ENCODE data around the gene ZNF605. TPM values are rescaled to one million over a fixed set of nuclear protein-coding genes. Genes with fewer than 3 reads are reported as not detected.
A peak's percentile ranks its signal among the peaks of the same experiment; 100 is the strongest.
"Not testable (repeated sequence)": the region's sequence is repeated elsewhere in the genome, so short reads cannot be mapped to it uniquely, and the experiment has no call there.

ZNF605 gene
- total RNA-seq, 1 donor: 14.2 TPM

GRCh38 chr12:132967736-132968135 lies 11.6 kb upstream of the ZNF605 start:
- TF ChIP-seq CTCF (IDR thresholded peaks at IDR 0.05; ENCODE audit: insufficient read depth, low read depth, low read length): no peak
- no peak overlapping the region for H3K4me3 ChIP-seq (ENCODE audit: low read depth, low read length)
- no peak for DNase-seq (ENCODE audit: low read depth)

- H3K4me3 ChIP-seq (ENCODE audit: low read depth, low read length): no peak overlapping the region
- DNase-seq (ENCODE audit: low read depth): no peak
Measured at GRCh38 chr12:132966676-132967415, 10.7 kb upstream of the ZNF605 start.

GRCh38 chr12:132965796-132966195 lies 9.7 kb upstream of the ZNF605 start:
- TF ChIP-seq CTCF (IDR thresholded peaks at IDR 0.05; ENCODE audit: insufficient read depth, low read depth, low read length): no peak
- no peak for DNase-seq (ENCODE audit: low read depth)
- H3K4me3 ChIP-seq (ENCODE audit: low read depth, low read length): no peak overlapping the region

More at GRCh38 chr12:132966676-132967415, 10.7 kb upstream of the ZNF605 start:
- no peak for TF ChIP-seq CTCF (IDR thresholded peaks at IDR 0.05; ENCODE audit: insufficient read depth, low read depth, low read length)

- H3K4me3 ChIP-seq (ENCODE audit: low read depth, low read length); DNase-seq (ENCODE audit: low read depth): not testable (repeated sequence)
- TF ChIP-seq CTCF (IDR thresholded peaks at IDR 0.05; ENCODE audit: insufficient read depth, low read depth, low read length): peak; percentile 34
Measured at GRCh38 chr12:132963947-132964346, 7.8 kb upstream of the ZNF605 start.

GRCh38 chr12:132961790-132962189 lies 5.7 kb upstream of the ZNF605 start:
- not testable (repeated sequence) for H3K4me3 ChIP-seq (ENCODE audit: low read depth, low read length); DNase-seq (ENCODE audit: low read depth)

GRCh38 chr12:132955094-132956010 lies 754 bp downstream of the ZNF605 start:
- no peak for TF ChIP-seq CTCF (IDR thresholded peaks at IDR 0.05; ENCODE audit: insufficient read depth, low read depth, low read length)
- peak overlapping the region; percentile 92 for H3K4me3 ChIP-seq (ENCODE audit: low read depth, low read length)
- DNase-seq (ENCODE audit: low read depth): peak; percentile 85

GRCh38 chr12:132954471-132955048 lies 1.5 kb downstream of the ZNF605 start:
- no peak for TF ChIP-seq CTCF (IDR thresholded peaks at IDR 0.05; ENCODE audit: insufficient read depth, low read depth, low read length)
- no peak for DNase-seq (ENCODE audit: low read depth)
- H3K4me3 ChIP-seq (ENCODE audit: low read depth, low read length): peak overlapping the region; percentile 92
